HCT116 (cell line): ENCODE measurements around the gene DMWD. TPM values are rescaled to one million over a fixed set of nuclear protein-coding genes. Genes with fewer than 3 reads are reported as not detected.

Experiments
- ATAC-seq: fragments of 200-7000 bp; cut with Tn5 transposase; 2 replicates; pipeline ENCODE4 v1.9.1; 2020; ENCODE audit warnings: mild to moderate bottlenecking, moderate library complexity
- BruUV-seq: library from RNA; stranded (reverse); fragments of 400-500 nt; replicated peaks from 2 replicates; lab custom pipeline; 2021; lab: Mats Ljungman, UMichigan
- CTCF ChIA-PET: fragments of 300-600 bp; sonication (Branson Sonifier 250); formaldehyde crosslinking; loops from one replicate; lab custom pipeline; 2021; ENCODE audit warnings: antibody characterized with exemption; lab: Charles Lee
- POLR2A ChIA-PET: fragments of 300-600, 350-600 bp; sonication (Branson Sonifier 250); formaldehyde crosslinking; loops from one replicate; lab custom pipeline; 2021; ENCODE audit warnings: antibody characterized with exemption; lab: Charles Lee
- RAD21 ChIA-PET, 2 experiments: fragments of 300-600 bp; sonication (Branson Sonifier 250); formaldehyde crosslinking; loops; one replicate each; lab custom pipeline; 2023; ENCODE audit warnings: low total read pairs in 2 of 2; ENCODE audit not compliant: uncharacterized antibody in 2 of 2, unreplicated experiment in 2 of 2, low non-redundant PET in 1 of 2; lab: Charles Lee
- DNase-seq: peaks from one replicate; pipeline ENCODE4 v3.0.0-alpha.2; 2010; ENCODE audit warnings: low read depth, low spot score
- H2AFZ ChIP-seq: fragments of 200-600 bp; shearing (Covaris generic), sonication (generic); 2 replicates; pipeline ENCODE4 v1.6.1; 2017; ENCODE audit warnings: low read depth, mixed run types, mixed read lengths, antibody characterized with exemption, low read length; ENCODE audit not compliant: poor library complexity, severe bottlenecking
- H3K27ac ChIP-seq: 2 replicates; pipeline ENCODE4 v1.5.1; 2012; ENCODE audit warnings: low read depth, low read length
- H3K27me3 ChIP-seq: fragments of 200-600 bp; sonication (generic); 2 replicates; pipeline ENCODE4 v1.6.1; 2016; ENCODE audit warnings: mixed run types, low read length, mixed read lengths; ENCODE audit not compliant: insufficient read depth
- H3K36me3 ChIP-seq, 2 experiments: fragments of 200-500 bp in 1 of 2; fragments of 200-600 bp in 1 of 2; sonication (Bioruptor generic) in 1 of 2; sonication (generic) in 1 of 2; 2 replicates each; pipeline versions ENCODE4 v1.5.1 to v1.6.1; 2014 to 2016; ENCODE audit warnings: low read length in 2 of 2, inconsistent platforms in 1 of 2, mixed read lengths in 1 of 2, mixed run types in 1 of 2; ENCODE audit not compliant: insufficient read depth in 2 of 2, control insufficient read depth in 1 of 2
- H3K4me1 ChIP-seq, 2 experiments: fragments of 200-600 bp in 1 of 2; sonication (generic) in 1 of 2; 2 replicates each; pipeline versions ENCODE4 v1.5.1 to v1.6.1; 2012 to 2017; ENCODE audit warnings: low read length in 2 of 2, inconsistent platforms in 1 of 2, mild to moderate bottlenecking in 1 of 2, mixed read lengths in 1 of 2, mixed run types in 1 of 2, moderate library complexity in 1 of 2; ENCODE audit not compliant: insufficient read depth in 2 of 2, control insufficient read depth in 1 of 2
- H3K4me2 ChIP-seq: fragments of 200-600 bp; sonication (generic); 2 replicates; pipeline ENCODE4 v1.6.1; 2017; ENCODE audit warnings: mixed run types, low read length, mixed read lengths
- H3K4me3 ChIP-seq, 2 experiments: fragments of 200-600 bp in 1 of 2; sonication (generic) in 1 of 2; replicated peaks in 1 of 2; 2 replicates each; pipeline ENCODE4 v1.5.1; 2011 to 2016; ENCODE audit warnings: low read length in 2 of 2, control low read depth in 1 of 2, low read depth in 1 of 2, mild to moderate bottlenecking in 1 of 2, mixed read lengths in 1 of 2, mixed run types in 1 of 2
- H3K79me2 ChIP-seq: fragments of 200-600 bp; sonication (generic); 2 replicates; pipeline ENCODE4 v1.6.1; 2017; ENCODE audit warnings: mild to moderate bottlenecking, mixed run types, low read length, moderate library complexity, mixed read lengths; ENCODE audit not compliant: insufficient read depth
- H3K9ac ChIP-seq: fragments of 200-600 bp; sonication (generic); 2 replicates; pipeline ENCODE4 v1.6.1; 2016; ENCODE audit warnings: low read length, mixed read lengths
- H3K9me2 ChIP-seq: fragments of 200-600 bp; sonication (generic), shearing (Covaris generic); 2 replicates; pipeline ENCODE4 v1.6.1; 2017; ENCODE audit warnings: mixed run types, mild to moderate bottlenecking, moderate library complexity; ENCODE audit not compliant: insufficient read depth
- H3K9me3 ChIP-seq, 2 experiments: fragments of 200-500 bp in 1 of 2; fragments of 200-600 bp in 1 of 2; sonication (Bioruptor generic) in 1 of 2; sonication (generic) in 1 of 2; 2 replicates each; pipeline ENCODE4 v1.6.1; 2014 to 2017; ENCODE audit warnings: low read length in 2 of 2, mixed read lengths in 2 of 2, inconsistent platforms in 1 of 2, low read depth in 1 of 2, mild to moderate bottlenecking in 1 of 2, mixed run types in 1 of 2, moderate library complexity in 1 of 2; ENCODE audit not compliant: control insufficient read depth in 1 of 2, insufficient read depth in 1 of 2
- H4K20me1 ChIP-seq: fragments of 200-600 bp; sonication (generic), shearing (Covaris generic); 2 replicates; pipeline ENCODE4 v1.6.1; 2017; ENCODE audit warnings: mixed run types, mild to moderate bottlenecking, moderate library complexity; ENCODE audit not compliant: insufficient read depth
- CBX3 ChIP-seq: IDR thresholded peaks from 2 replicates; pipeline ENCODE4 v1.6.1; 2012; ENCODE audit warnings: low read depth
- EGR1 ChIP-seq: IDR thresholded peaks from 2 replicates; pipeline ENCODE4 v1.6.1; 2012; ENCODE audit warnings: low read depth
- ELF1 ChIP-seq: IDR thresholded peaks from 2 replicates; pipeline ENCODE4 v1.6.1; 2012; ENCODE audit warnings: low read depth, borderline replicate concordance
- EZH2phosphoT487 ChIP-seq: fragments of 200-600 bp; IDR thresholded peaks from 2 replicates; pipeline ENCODE4 v1.6.1; 2018; ENCODE audit warnings: antibody characterized with exemption, borderline replicate concordance
- FOSL1 ChIP-seq: IDR thresholded peaks from 2 replicates; pipeline ENCODE4 v1.6.1; 2012; ENCODE audit warnings: low read depth
- JUND ChIP-seq: IDR thresholded peaks from 2 replicates; pipeline ENCODE4 v1.6.1; 2012
- POLR2A ChIP-seq: IDR thresholded peaks from 2 replicates; pipeline ENCODE4 v1.7.0; 2011; ENCODE audit warnings: borderline replicate concordance; ENCODE audit not compliant: insufficient read depth, insufficient read length; ENCODE audit errors: extremely low read depth
- POLR2AphosphoS5 ChIP-seq: IDR thresholded peaks from 2 replicates; pipeline ENCODE4 v1.6.1; 2011; ENCODE audit warnings: mild to moderate bottlenecking, low read depth, low read length, moderate library complexity
- REST ChIP-seq: IDR thresholded peaks from 2 replicates; pipeline ENCODE4 v1.6.1; 2012; ENCODE audit warnings: low read depth
- SIN3A ChIP-seq: IDR thresholded peaks from 2 replicates; pipeline ENCODE4 v1.6.1; 2012; ENCODE audit warnings: low read depth
- SRF ChIP-seq: IDR thresholded peaks from 2 replicates; pipeline ENCODE4 v1.6.1; 2012; ENCODE audit warnings: low read depth
- YY1 ChIP-seq: IDR thresholded peaks from 2 replicates; pipeline ENCODE4 v1.6.1; 2011; ENCODE audit warnings: low read length, low read depth, moderate library complexity, mild to moderate bottlenecking; ENCODE audit not compliant: insufficient replicate concordance; ENCODE audit errors: extremely low read depth
- ZBTB33 ChIP-seq: IDR thresholded peaks from 2 replicates; pipeline ENCODE4 v1.6.1; 2011; ENCODE audit warnings: mild to moderate bottlenecking, low read length, moderate library complexity; ENCODE audit not compliant: insufficient replicate concordance; ENCODE audit errors: extremely low read depth
- ZFX ChIP-seq: fragments of 450-650 bp; IDR thresholded peaks from 2 replicates; pipeline ENCODE4 v1.6.1; 2017
- ZNF274 ChIP-seq: fragments of 200-500 bp; sonication (Bioruptor generic); IDR thresholded peaks from 2 replicates; pipeline ENCODE4 v1.6.1; 2014; ENCODE audit warnings: mild to moderate bottlenecking, low read depth, low read length, inconsistent platforms
- intact Hi-C: fragments of 100-400 bp; cut with micrococcal nuclease; formaldehyde crosslinking; loops from 2 replicates; pipeline ENCODE4 v1.10.0; 2022
- total RNA-seq: library from RNA; stranded (reverse); gene quantifications from one replicate; pipeline ENCODE4 v1.2.1, GENCODE V29; 2021; ENCODE audit not compliant: unreplicated experiment
- TF ChIP-seq, protein P1 (sequence below): IDR thresholded peaks from 2 replicates; pipeline ENCODE4 v1.6.1; 2012
- TF ChIP-seq, protein P2 (sequence below), 3 experiments: fragments of 200-600 bp in 1 of 3; sonication (generic) in 1 of 3; IDR thresholded peaks in 2 of 3; conservative IDR thresholded peaks in 1 of 3; 2 replicates each; pipeline ENCODE4 v1.5.1; 2012 to 2017; ENCODE audit warnings: low read depth in 2 of 3, low read length in 2 of 3, antibody characterized with exemption in 1 of 3, borderline replicate concordance in 1 of 3, control low read depth in 1 of 3, mild to moderate bottlenecking in 1 of 3, mixed read lengths in 1 of 3, mixed run types in 1 of 3, moderate library complexity in 1 of 3; ENCODE audit not compliant: insufficient read depth in 1 of 3
- TF ChIP-seq, protein P3 (sequence below): IDR thresholded peaks from 2 replicates; pipeline ENCODE4 v1.6.1; 2012

DMWD gene
- total RNA-seq, 1 experiment from 2014 or later = 56.8 TPM

DNA sequence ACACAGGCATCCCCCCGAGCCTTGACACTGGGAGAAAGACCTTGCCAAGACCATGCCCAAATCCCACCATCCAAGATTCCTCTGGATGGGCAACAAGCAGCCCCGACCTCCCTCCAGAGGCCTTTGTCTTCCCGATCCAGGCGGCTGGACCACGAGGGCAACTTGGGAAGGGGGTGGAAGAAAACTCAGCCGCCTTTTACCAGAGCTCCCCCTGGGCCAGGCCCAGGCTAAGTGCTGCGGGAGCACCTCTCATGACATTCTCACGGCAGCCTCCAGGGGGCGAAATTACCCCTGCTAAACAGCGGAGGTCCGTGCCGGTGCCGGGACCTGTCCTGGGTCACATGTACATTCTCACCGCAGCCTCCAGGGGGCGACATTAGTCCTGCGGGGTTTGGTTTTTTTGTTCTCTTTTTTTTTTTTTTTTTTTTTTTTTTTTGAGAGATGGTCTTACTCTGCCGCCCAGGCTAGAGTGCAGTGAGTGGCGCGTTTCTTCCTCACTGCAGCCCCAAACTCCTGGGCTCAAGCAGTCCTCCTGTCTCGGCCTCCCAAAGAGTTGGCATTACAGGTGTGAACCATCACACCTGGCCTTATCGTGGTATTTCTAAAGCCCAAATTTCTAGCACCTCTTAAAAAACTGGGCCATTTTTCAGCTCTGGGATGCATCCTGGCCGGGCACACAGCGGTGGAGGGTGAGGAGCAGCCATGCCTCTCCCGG, 24.5 kb upstream of the DMWD start:
- ChIA-PET RAD21 (interaction anchor here (0.6 to 0.7 kb wide), 5 partner anchors 16 to 98 kb away, joined by 3 to 6 read pairs (median 4); partner anchors contain the start of genes FOXA3 (in 1 of the 2) and SIX5 (in 1 of the 2)), CTCF (interaction anchor here (0.6 to 3.8 kb wide), 29 partner anchors 8 to 261 kb away, joined by 3 to 26 read pairs (median 5); partner anchors contain the start of genes DMPK, DMWD, FOXA3 and IRF2BP1), POLR2A (interaction anchor here (0.6 to 1.0 kb wide), 3 partner anchors 9 to 178 kb away, joined by 3 read pairs; partner anchors contain the start of gene CCDC61)
- Histone ChIP-seq H3K9me3 (no peaks in the 10 kb centered on the region), H3K9me2 (no peaks in the 10 kb centered on the region), H3K27me3 (no peaks in the 10 kb centered on the region), H3K27ac (peak overlapping the region; percentile 50; the same call in 1 of the 2 replicates), H3K4me3 (no peak overlapping the region), H2AFZ (no peak overlapping the region), H3K4me1 (peaks cover 3 to 11% of the 10 kb centered on the region in 2 experiments; a peak in 3 of 4 replicates), H3K9ac (no peak overlapping the region), H3K36me3 (peaks cover 5 to 13% of the 10 kb centered on the region in 2 experiments; a peak in 3 of 4 replicates), H3K79me2 (no peaks in the 10 kb centered on the region), H4K20me1 (no peaks in the 10 kb centered on the region), H3K4me2 (no peak overlapping the region)
- BruUV-seq = no TSS peak
- ATAC-seq (peak; percentile 93), DNase-seq (peak; percentile 90)
- intact Hi-C loops = loop anchor here (1.0 kb wide), 2 partner anchors 66 to 260 kb away; no protein-coding TSS in a partner anchor
- peak; percentile 57 for TF ChIP-seq POLR2AphosphoS5
- TF ChIP-seq CBX3 = no peak; the same call in 1 of the 2 replicates
- TF ChIP-seq REST = no peak
- TF ChIP-seq ZFX = no peak
- TF ChIP-seq, protein P1, sequence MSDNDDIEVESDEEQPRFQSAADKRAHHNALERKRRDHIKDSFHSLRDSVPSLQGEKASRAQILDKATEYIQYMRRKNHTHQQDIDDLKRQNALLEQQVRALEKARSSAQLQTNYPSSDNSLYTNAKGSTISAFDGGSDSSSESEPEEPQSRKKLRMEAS = peak; percentile 53; the same call in 1 of the 2 replicates
- TF ChIP-seq EZH2phosphoT487 = no peak
- peak; percentile 56; the same call in 1 of the 2 replicates for TF ChIP-seq SRF
- TF ChIP-seq SIN3A = no peak
- TF ChIP-seq, protein P2, sequence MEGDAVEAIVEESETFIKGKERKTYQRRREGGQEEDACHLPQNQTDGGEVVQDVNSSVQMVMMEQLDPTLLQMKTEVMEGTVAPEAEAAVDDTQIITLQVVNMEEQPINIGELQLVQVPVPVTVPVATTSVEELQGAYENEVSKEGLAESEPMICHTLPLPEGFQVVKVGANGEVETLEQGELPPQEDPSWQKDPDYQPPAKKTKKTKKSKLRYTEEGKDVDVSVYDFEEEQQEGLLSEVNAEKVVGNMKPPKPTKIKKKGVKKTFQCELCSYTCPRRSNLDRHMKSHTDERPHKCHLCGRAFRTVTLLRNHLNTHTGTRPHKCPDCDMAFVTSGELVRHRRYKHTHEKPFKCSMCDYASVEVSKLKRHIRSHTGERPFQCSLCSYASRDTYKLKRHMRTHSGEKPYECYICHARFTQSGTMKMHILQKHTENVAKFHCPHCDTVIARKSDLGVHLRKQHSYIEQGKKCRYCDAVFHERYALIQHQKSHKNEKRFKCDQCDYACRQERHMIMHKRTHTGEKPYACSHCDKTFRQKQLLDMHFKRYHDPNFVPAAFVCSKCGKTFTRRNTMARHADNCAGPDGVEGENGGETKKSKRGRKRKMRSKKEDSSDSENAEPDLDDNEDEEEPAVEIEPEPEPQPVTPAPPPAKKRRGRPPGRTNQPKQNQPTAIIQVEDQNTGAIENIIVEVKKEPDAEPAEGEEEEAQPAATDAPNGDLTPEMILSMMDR (IDR thresholded peaks at IDR 0.05 in 2 of 3, conservative IDR thresholded peaks at IDR 0.05 in 1 of 3; ENCODE audit: borderline replicate concordance in 1 of 3, insufficient read depth in 1 of 3, low read depth in 2 of 3, low read length in 2 of 3) = peak; percentile 99
- TF ChIP-seq YY1 = peak; percentile 35
- TF ChIP-seq JUND = no peak
- TF ChIP-seq ZNF274 = no peak
- no peak for TF ChIP-seq FOSL1
- TF ChIP-seq, protein P3, sequence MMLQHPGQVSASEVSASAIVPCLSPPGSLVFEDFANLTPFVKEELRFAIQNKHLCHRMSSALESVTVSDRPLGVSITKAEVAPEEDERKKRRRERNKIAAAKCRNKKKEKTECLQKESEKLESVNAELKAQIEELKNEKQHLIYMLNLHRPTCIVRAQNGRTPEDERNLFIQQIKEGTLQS = no peak
- no peak for TF ChIP-seq ZBTB33
- TF ChIP-seq POLR2A = no peak
- TF ChIP-seq EGR1 = no peak
- no peak for TF ChIP-seq ELF1
